WI38 (cell line): Measurements from ENCODE around the gene CFAP90.
A peak's percentile ranks its signal among the peaks of the same experiment; 100 is the strongest.

Experiments
- H3K4me3 ChIP-seq: 2 replicates; pipeline ENCODE4 v1.5.1; 2011; ENCODE audit warnings: low read depth, mild to moderate bottlenecking, control low read depth, low read length
- CTCF ChIP-seq: IDR thresholded peaks from 2 replicates; pipeline ENCODE4 v1.5.1; 2012; ENCODE audit warnings: low read depth, mild to moderate bottlenecking, control low read depth, low read length

Gene CFAP90

GRCh38 chr5:7850395-7851239, at the start of gene CFAP90:
CFAP90 (minus strand) TSS chr5:7851133; CDS start chr5:7851021, 112 bp downstream.
- peak within 1 kb of the TSS; percentile 38 for H3K4me3 ChIP-seq
- TF ChIP-seq CTCF = 0 out of 2 replicates have a peak, but pooled peaks have one; percentile 23

GRCh38 chr5:7897014-7897600, 46.2 kb upstream of the CFAP90 start:
- peak; percentile 42; the same call in 1 of the 2 replicates for TF ChIP-seq CTCF
- H3K4me3 ChIP-seq = no peak overlapping the region

GRCh38 chr5:7894860-7895259, 43.9 kb upstream of the CFAP90 start:
- no peak overlapping the region for H3K4me3 ChIP-seq
- no peak for TF ChIP-seq CTCF

GRCh38 chr5:7894439-7894838, 43.5 kb upstream of the CFAP90 start:
- no peak for TF ChIP-seq CTCF
- H3K4me3 ChIP-seq = no peak overlapping the region

- TF ChIP-seq CTCF = no peak
- no peak overlapping the region for H3K4me3 ChIP-seq
Observed at GRCh38 chr5:7888901-7889300, 38.0 kb upstream of the CFAP90 start.

- no peak for TF ChIP-seq CTCF
- no peak overlapping the region for H3K4me3 ChIP-seq
Observed at GRCh38 chr5:7886849-7887475, 36.0 kb upstream of the CFAP90 start.
